Endothelial cell of umbilical vein (primary cell): Measurements from ENCODE around the gene ANKRD39.

Experiments
- POLR2A ChIP-seq: IDR thresholded peaks from 2 replicates; pipeline ENCODE4 v1.6.1; 2012; ENCODE audit warnings: low read depth, mild to moderate bottlenecking, control low read depth, low read length
- POLR2AphosphoS5 ChIP-seq: IDR thresholded peaks from 2 replicates; pipeline ENCODE4 v1.6.1; 2012; ENCODE audit warnings: low read depth, mild to moderate bottlenecking, control low read depth, low read length, moderate library complexity; ENCODE audit not compliant: insufficient read depth
- TF ChIP-seq, protein P1 (sequence below), 2 donors: IDR thresholded peaks; 1 replicate in 1 of 2; 2 replicates in 1 of 2; pipeline ENCODE4 v1.5.1; 2011; ENCODE audit warnings: low read length in 2 of 2, mild to moderate bottlenecking in 2 of 2, moderate library complexity in 2 of 2, control low read depth in 1 of 2, inconsistent platforms in 1 of 2, low read depth in 1 of 2; ENCODE audit not compliant: insufficient read depth in 1 of 2; ENCODE audit errors: extremely low read depth in 1 of 2

DNA sequence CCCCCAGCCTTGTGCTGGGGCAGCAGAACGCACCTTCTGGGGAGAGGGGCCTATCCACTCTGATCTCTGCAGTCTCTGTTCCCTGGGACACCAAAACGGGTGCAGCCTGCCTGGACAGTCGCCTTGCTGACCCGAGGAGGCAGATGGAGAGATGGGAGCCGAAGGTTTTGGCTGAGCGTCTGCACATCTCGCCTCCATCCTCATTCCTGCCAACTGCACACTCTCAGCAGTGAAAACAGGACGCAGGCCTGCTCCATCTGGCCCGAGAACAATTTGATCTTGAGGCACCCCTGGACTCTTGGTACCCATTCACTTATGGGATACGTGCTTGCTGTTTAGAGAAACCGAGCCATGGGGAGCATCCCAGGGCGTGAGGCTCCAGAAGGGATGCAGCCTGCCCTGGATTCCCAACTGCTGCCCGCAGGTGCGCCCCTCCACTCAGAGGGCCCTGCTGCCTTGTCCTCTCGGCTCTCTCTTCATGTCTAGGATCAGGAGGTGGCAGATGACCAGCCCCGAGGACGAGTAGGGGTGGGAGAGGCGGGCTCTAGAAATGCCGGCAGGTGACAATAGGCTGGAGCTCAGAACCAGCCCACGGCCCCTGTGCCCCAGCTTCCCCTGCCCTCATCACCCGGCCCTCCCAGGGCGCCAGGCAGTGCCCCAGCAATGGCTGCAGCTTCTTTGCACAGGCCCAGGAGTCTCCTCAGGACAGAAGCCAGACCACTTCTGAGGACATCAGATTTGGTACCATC lies 21.2 kb upstream of the ANKRD39 start:
- TF ChIP-seq, protein P1, sequence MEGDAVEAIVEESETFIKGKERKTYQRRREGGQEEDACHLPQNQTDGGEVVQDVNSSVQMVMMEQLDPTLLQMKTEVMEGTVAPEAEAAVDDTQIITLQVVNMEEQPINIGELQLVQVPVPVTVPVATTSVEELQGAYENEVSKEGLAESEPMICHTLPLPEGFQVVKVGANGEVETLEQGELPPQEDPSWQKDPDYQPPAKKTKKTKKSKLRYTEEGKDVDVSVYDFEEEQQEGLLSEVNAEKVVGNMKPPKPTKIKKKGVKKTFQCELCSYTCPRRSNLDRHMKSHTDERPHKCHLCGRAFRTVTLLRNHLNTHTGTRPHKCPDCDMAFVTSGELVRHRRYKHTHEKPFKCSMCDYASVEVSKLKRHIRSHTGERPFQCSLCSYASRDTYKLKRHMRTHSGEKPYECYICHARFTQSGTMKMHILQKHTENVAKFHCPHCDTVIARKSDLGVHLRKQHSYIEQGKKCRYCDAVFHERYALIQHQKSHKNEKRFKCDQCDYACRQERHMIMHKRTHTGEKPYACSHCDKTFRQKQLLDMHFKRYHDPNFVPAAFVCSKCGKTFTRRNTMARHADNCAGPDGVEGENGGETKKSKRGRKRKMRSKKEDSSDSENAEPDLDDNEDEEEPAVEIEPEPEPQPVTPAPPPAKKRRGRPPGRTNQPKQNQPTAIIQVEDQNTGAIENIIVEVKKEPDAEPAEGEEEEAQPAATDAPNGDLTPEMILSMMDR (IDR thresholded peaks at IDR 0.05; ENCODE audit: extremely low read depth in 1 of 2, insufficient read depth in 1 of 2, low read depth in 1 of 2, low read length in 2 of 2), result no peak
- no peak for TF ChIP-seq POLR2A
- TF ChIP-seq POLR2AphosphoS5, result no peak
